ENCODE data around the gene IRF7. TPM values are rescaled to one million over a fixed set of nuclear protein-coding genes. Genes with fewer than 3 reads are reported as not detected.

IRF7 gene
- total and polyA plus RNA-seq, 9 of the 15 experiments (the other 6 are each of a cell fraction or from before 2014, with no cell fraction given) = 0.27 to 7.6 (median 1.8) TPM

DNA sequence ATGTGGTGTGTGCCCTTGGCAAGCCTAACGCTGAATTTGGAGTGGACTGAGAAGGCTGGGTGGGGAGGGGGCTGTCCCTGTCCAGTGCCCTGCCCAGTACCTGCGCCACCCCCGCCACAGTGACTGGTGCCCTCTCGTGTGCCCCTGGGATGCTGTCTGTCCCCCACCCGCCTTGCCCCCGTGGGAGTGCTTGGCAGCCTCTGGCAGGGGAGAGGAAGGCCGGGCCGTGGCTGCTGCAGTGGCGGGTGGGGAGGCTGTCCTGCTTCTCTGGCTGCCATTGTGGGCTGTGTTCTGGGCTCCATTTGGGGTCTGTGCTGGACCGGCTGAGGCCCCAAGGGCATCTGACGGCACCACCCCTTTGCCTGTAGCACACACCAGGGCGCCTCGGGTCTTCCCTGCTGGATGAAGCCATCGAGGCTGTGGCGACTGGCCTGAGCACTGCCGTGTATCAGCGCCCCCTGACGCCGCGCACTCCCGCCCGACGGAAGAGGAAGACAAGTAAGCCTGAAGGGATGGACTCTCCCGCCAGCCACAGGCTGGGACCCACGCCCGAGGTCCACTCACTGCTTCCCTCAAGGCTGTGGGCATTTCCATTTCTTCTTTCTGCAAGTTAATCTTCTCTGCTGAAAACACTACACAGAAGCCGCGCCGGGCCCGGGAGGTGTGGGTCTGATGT lies 17.6 kb downstream of the IRF7 start:
- Histone ChIP-seq H3K27me3 (ENCODE audit: control insufficient read depth in 2 of 2, insufficient read depth in 2 of 2, low read length in 2 of 2) (no peaks in the 10 kb centered on the region), H3K9me3 (replicated peaks; ENCODE audit: control insufficient read depth, insufficient read depth, low read depth, low read length) (no peaks in the 10 kb centered on the region), H3K9ac (ENCODE audit: insufficient read depth in 1 of 2, low read depth in 2 of 2, low read length in 2 of 2) (no peak overlapping the region; a peak in 1 of 4 replicates), H2AFZ (ENCODE audit: low read depth, low read length) (no peak overlapping the region), H3K27ac (ENCODE audit: extremely low read depth, low read depth, low read length) (no peak overlapping the region), H3K4me3 (no peak overlapping the region), H3K9me1 (ENCODE audit: control insufficient read depth, insufficient read depth, low read length) (no peaks in the 10 kb centered on the region), H4K20me1 (replicated peaks; ENCODE audit: control insufficient read depth, insufficient read depth, low read length) (no peaks in the 10 kb centered on the region), H3K4me2 (ENCODE audit: insufficient read depth, low read length) (no peak overlapping the region), H3K36me3 (ENCODE audit: control insufficient read depth, insufficient read depth, low read length) (peaks cover 89% of the 10 kb centered on the region), H3K4me1 (replicated peaks in 1 of 2; ENCODE audit: control insufficient read depth in 2 of 2, insufficient read depth in 2 of 2, low read length in 2 of 2) (peaks cover 0 to 14% of the 10 kb centered on the region in 2 experiments; a peak in 1 of 5 replicates), H3K79me2 (ENCODE audit: control insufficient read depth, insufficient read depth, low read length) (no peaks in the 10 kb centered on the region; the same call in 1 of the 3 replicates)
- peak; percentile 42; the same call in 1 of the 2 replicates for TF ChIP-seq POLR2G (IDR thresholded peaks at IDR 0.05; ENCODE audit: low read depth, low read length)
- no peak for TF ChIP-seq ZBTB8A (IDR thresholded peaks at IDR 0.05; ENCODE audit: partially characterized antibody)
- ATAC-seq (no peak), FAIRE-seq (no peak), DNase-seq (ENCODE audit: extremely low read depth in 1 of 4, low spot score in 3 of 4) (no peak)
- no TSS peak for BruUV-seq (replicated peaks)
- 91% methylated on average over 21 of the region's 30 CpGs for WGBS (ENCODE audit: insufficient coverage, low coverage, missing lambda C conversion rate)
- in situ Hi-C loops (cut with MboI) (no loop called here), intact Hi-C loops (cut with micrococcal nuclease) (no loop called here)
- CTCF ChIA-PET (ENCODE audit: low intra/inter-chr PET ratio) = no interaction called here
- POLR2A ChIA-PET = no interaction called here

DNA sequence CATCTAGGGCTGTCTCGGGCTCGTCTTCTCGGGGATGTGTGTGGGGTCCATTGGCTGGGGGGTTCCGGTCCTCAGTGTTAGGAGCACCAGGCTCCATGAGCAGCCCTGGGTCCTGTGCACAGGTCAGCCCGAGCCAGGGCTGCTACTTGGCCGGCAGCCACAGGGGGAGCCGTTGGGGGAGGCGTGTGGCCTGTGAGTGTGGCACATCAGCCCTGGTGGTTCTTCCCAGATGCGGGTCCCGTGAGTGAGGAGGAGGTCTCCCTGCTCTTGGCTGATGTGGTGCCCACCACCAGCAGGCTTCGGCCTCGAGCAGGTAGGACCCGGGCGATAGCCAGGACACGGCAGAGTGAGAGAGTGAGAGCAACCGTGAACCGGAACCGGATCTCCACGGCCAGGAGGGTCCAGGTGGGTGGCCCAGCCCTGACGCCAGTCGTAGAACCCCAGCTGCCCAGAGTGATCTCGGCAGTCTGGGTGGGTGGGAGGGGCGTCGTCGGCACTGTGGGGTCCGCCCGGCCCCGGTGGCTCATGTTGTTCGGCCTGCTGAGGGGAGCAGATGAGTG lies 18.5 kb downstream of the IRF7 start:
- ATAC-seq = peak; percentile 88
- POLR2A ChIA-PET = interaction anchor here (1.7 kb wide), 1 partner anchor 9 kb away, joined by 4 read pairs; no protein-coding TSS in a partner anchor
- intact Hi-C loops (cut with micrococcal nuclease) = no loop called here

More for the DNA sequence above, 18.5 kb downstream of the IRF7 start:
- CTCF ChIA-PET (ENCODE audit: low intra/inter-chr PET ratio) = no interaction called here
- Histone ChIP-seq H4K20me1 (replicated peaks; ENCODE audit: control insufficient read depth, insufficient read depth, low read length) (no peaks in the 10 kb centered on the region), H3K9me3 (replicated peaks; ENCODE audit: control insufficient read depth, insufficient read depth, low read depth, low read length) (no peaks in the 10 kb centered on the region), H3K4me2 (ENCODE audit: insufficient read depth, low read length) (no peak overlapping the region), H3K27me3 (ENCODE audit: control insufficient read depth in 2 of 2, insufficient read depth in 2 of 2, low read length in 2 of 2) (no peaks in the 10 kb centered on the region), H3K4me3 (no peak overlapping the region), H3K9ac (ENCODE audit: insufficient read depth in 1 of 2, low read depth in 2 of 2, low read length in 2 of 2) (peak overlapping the region in 1 of 2 experiments; percentile 48; a peak in 1 of 4 replicates), H3K79me2 (ENCODE audit: control insufficient read depth, insufficient read depth, low read length) (no peaks in the 10 kb centered on the region; the same call in 1 of the 3 replicates), H3K36me3 (ENCODE audit: control insufficient read depth, insufficient read depth, low read length) (peaks cover 90% of the 10 kb centered on the region), H3K9me1 (ENCODE audit: control insufficient read depth, insufficient read depth, low read length) (no peaks in the 10 kb centered on the region), H2AFZ (ENCODE audit: low read depth, low read length) (no peak overlapping the region), H3K27ac (ENCODE audit: extremely low read depth, low read depth, low read length) (no peak overlapping the region), H3K4me1 (replicated peaks in 1 of 2; ENCODE audit: control insufficient read depth in 2 of 2, insufficient read depth in 2 of 2, low read length in 2 of 2) (peaks cover 0 to 17% of the 10 kb centered on the region in 2 experiments; a peak in 1 of 5 replicates)
- WGBS (ENCODE audit: insufficient coverage, low coverage, missing lambda C conversion rate) = 95% methylated on average over 17 of the region's 29 CpGs
- no peak for FAIRE-seq
- in situ Hi-C loops (cut with MboI) = no loop called here
- no TSS peak for BruUV-seq (replicated peaks)
- peak in 1 of 4 experiments; percentile 47 for DNase-seq (ENCODE audit: extremely low read depth in 1 of 4, low spot score in 3 of 4)
- TF ChIP-seq, protein P1, sequence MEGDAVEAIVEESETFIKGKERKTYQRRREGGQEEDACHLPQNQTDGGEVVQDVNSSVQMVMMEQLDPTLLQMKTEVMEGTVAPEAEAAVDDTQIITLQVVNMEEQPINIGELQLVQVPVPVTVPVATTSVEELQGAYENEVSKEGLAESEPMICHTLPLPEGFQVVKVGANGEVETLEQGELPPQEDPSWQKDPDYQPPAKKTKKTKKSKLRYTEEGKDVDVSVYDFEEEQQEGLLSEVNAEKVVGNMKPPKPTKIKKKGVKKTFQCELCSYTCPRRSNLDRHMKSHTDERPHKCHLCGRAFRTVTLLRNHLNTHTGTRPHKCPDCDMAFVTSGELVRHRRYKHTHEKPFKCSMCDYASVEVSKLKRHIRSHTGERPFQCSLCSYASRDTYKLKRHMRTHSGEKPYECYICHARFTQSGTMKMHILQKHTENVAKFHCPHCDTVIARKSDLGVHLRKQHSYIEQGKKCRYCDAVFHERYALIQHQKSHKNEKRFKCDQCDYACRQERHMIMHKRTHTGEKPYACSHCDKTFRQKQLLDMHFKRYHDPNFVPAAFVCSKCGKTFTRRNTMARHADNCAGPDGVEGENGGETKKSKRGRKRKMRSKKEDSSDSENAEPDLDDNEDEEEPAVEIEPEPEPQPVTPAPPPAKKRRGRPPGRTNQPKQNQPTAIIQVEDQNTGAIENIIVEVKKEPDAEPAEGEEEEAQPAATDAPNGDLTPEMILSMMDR (IDR thresholded peaks at IDR 0.05 in 2 of 3, conservative IDR thresholded peaks at IDR 0.05 in 1 of 3; ENCODE audit: insufficient read depth in 2 of 3, low read depth in 1 of 3, low read length in 3 of 3) = peak; percentile 16 to 46 (median 29); a peak in 4 of 6 replicates
- TF ChIP-seq ZNF184 (CRISPR knock-in tag; IDR thresholded peaks at IDR 0.05) (no peak), POLR2G (IDR thresholded peaks at IDR 0.05; ENCODE audit: low read depth, low read length) (peak; percentile 48; the same call in 1 of the 2 replicates)
